GM21717 (cell line): ENCODE data around the gene SERINC5.

Source experiments
- ATAC-seq: cut with Tn5 transposase; IDR thresholded peaks from one replicate; pipeline ENCODE4 v1.9.1; 2021; ENCODE audit warnings: mild to moderate bottlenecking, moderate library complexity; ENCODE audit not compliant: unreplicated experiment

The SERINC5 gene

GRCh38 chr5:80255431-80255810, 427 bp downstream of the SERINC5 start:
- ATAC-seq: peak; percentile 40

GRCh38 chr5:80254767-80255430, 949 bp downstream of the SERINC5 start:
- ATAC-seq: no peak

- ATAC-seq: no peak
Measured at GRCh38 chr5:80251636-80252035, 4.2 kb downstream of the SERINC5 start.

GRCh38 chr5:80250801-80251200, 5.0 kb downstream of the SERINC5 start:
- ATAC-seq: no peak

- ATAC-seq: no peak
Measured at GRCh38 chr5:80249901-80250300, 5.9 kb downstream of the SERINC5 start.

GRCh38 chr5:80248378-80248777, 7.5 kb downstream of the SERINC5 start:
- no peak for ATAC-seq

- ATAC-seq: peak; percentile 87
Measured at GRCh38 chr5:80246995-80247729, 8.7 kb downstream of the SERINC5 start.

- no peak for ATAC-seq
Measured at GRCh38 chr5:80246001-80246758, 9.7 kb downstream of the SERINC5 start.

GRCh38 chr5:80243567-80243966, 12.3 kb downstream of the SERINC5 start:
- ATAC-seq: no peak

GRCh38 chr5:80242849-80243248, 13.0 kb downstream of the SERINC5 start:
- ATAC-seq: no peak

GRCh38 chr5:80240368-80240986, 15.4 kb downstream of the SERINC5 start:
- no peak for ATAC-seq

GRCh38 chr5:80239680-80240367, 16.0 kb downstream of the SERINC5 start:
- ATAC-seq: no peak

- ATAC-seq: no peak
Measured at GRCh38 chr5:80238778-80239679, 16.8 kb downstream of the SERINC5 start.

GRCh38 chr5:80238097-80238496, 17.8 kb downstream of the SERINC5 start:
- no peak for ATAC-seq

- no peak for ATAC-seq
Measured at GRCh38 chr5:80237243-80237642, 18.6 kb downstream of the SERINC5 start.

GRCh38 chr5:80234116-80234948, 21.5 kb downstream of the SERINC5 start:
- no peak for ATAC-seq

- no peak for ATAC-seq
Measured at GRCh38 chr5:80231693-80232092, 24.2 kb downstream of the SERINC5 start.

GRCh38 chr5:80231243-80231642, 24.6 kb downstream of the SERINC5 start:
- ATAC-seq: no peak
